HS-27A (cell line): ENCODE data around the gene TMPRSS4.

ENCODE experiments used
- DNase-seq: peaks from one replicate; pipeline ENCODE4 v3.0.0-alpha.2; 2012; ENCODE audit warnings: low read depth, missing footprints

The TMPRSS4 gene

DNA sequence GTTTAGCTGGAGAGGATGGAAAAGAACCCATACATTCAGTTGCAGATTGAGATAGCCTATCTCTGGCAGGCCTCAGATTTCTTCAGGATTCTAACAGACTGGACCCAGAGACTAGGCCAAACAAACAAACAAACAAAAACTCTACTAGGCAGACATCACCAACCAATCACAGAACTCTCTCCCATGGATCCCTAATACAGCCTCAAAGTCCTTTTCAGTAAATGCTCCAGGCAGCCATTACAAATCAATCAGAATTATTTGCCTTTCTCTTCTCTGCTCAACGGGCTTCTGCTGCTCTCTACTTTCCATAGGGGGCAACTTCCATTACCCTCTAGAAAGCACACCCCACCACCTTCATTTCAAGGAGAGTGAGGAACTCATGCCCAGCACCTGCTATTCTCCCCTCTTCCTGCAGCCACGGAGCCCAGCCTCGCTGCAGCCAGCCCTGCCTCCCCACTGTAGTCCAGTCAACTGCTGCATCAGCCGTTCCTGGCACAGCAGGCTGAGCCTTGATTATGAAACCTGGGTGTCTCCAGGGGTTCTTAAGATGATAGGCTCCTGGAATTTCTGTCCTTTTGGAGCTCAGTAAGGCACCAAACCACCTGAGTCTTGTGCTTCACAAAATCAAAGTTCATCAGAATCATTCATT is 28.9 kb downstream of the TMPRSS4 start:
- DNase-seq, result no peak

DNA sequence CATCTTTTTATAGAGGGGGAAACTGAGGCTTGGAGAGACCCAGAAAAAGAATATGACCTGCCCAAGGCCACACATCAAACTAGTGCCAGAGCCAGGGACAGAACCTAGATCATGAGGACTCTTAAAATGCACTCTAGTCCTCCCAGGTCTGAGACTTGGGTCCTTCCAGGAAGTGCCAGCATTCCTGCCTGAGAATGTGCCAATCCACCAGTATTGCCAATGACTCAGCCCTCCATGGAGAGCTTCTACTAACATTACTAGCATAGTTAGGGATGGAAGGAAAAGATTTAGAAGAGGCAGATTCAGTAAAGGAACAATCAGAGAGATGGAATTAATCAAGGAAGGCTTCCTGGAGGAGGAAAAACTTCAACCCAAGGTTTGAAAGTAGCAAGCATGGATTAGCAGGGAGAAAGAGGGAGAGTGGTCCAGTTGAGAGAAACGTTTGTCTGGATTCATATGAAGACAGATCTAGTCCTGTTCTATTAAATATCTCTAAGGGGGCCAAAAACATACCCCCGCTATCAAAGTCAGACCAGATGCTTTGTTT is 30.0 kb downstream of the TMPRSS4 start:
- no peak for DNase-seq

DNA sequence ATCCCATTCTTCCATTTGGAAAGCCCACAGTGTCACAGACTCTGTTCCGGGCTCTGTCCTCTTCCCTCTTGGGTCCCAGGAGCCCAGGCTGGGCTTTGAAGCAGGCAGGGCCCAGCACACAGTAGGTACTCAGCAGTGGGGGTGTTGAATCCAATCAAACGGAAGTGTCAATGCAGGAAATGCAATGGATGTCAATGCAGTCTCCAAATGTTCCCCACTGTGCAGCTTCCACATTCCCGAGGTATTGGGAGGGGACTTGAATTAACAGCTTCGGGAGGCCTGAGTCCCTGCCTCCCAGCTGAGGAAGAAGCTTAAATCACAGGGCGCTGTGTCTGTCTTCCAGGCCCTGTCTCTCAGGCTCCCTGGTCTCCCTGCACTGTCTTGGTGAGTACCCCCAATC is 31.6 kb downstream of the TMPRSS4 start:
- no peak for DNase-seq

DNA sequence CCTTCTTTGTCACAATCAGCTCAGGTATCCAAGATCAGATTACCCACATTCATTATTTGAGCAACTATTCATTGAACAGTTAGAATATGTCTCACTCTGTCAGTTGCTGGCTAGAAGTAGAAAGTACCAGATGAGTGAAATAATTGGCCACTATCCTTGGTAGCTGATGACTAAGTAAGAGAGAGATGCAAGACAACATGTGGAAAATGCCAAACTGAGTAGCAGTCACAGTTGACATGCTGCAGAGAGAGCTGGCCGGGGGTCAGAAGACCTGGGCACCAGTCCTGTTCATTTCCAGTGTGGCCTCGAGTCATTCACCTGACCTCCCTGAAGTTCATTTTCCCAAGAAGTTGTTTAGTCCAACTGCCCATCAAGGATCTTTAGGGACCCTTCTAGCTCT is 32.4 kb downstream of the TMPRSS4 start:
- no peak for DNase-seq

DNA sequence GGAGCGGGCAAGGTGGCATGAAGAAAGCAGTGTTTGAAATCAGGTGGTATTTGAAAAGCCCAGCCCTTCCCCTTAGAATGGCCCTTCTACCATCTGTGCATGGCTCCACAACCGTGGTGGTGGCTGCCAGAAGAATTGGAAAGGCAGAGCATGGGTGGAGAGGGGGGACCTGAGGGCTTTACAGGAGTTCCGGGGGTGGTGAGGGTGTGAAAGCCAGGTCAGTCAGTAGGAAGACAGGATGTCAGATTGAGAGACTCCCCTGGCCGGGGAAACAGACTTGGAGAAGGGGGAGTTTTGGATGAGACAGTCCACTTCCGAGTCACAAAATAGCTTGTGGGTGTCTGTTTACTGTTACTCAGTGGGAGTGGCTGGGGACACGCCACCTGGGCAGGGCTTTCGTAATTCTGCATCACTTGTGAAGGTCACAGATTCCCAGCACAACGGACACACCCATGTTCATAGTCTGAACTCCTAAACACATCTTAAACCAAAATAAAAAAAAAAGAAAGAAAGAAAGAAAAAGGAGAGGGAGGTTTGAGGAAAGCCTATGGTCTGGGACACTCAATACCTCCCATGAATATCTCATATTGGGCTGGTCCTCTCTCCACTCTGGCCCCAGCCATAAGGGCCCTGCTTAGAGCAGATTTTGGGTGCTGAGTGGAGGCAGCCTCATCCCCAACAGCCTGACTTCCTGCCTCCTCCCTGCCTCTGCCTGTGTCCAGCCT is 34.3 kb downstream of the TMPRSS4 start:
- no peak for DNase-seq

GRCh38 chr11:118111744-118112035 is 34.8 kb downstream of the TMPRSS4 start:
- no peak for DNase-seq

GRCh38 chr11:118112711-118113430 is 36.0 kb downstream of the TMPRSS4 start:
- DNase-seq, result no peak

DNA sequence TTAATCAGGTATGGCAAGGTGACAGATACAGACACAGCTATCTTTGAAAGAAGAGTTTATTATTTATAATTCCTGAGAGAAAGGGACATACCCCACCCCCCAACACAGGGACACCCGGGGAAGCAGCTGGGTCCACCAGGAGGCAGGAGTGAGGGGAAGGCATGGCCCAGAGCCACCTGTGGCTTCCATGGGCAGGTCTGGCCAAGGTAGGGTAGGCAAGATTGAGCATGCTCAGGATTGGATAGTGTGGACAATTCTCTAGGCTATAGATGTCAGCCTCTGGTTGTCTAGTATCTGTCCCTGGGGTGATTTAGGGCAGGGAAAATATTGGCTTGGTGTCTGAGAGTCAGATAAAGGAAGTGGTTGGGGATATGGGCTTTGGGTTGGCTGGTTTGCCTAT is 37.4 kb downstream of the TMPRSS4 start:
- DNase-seq, result no peak

GRCh38 chr11:118115048-118115447 is 38.2 kb downstream of the TMPRSS4 start:
- DNase-seq, result no peak

DNA sequence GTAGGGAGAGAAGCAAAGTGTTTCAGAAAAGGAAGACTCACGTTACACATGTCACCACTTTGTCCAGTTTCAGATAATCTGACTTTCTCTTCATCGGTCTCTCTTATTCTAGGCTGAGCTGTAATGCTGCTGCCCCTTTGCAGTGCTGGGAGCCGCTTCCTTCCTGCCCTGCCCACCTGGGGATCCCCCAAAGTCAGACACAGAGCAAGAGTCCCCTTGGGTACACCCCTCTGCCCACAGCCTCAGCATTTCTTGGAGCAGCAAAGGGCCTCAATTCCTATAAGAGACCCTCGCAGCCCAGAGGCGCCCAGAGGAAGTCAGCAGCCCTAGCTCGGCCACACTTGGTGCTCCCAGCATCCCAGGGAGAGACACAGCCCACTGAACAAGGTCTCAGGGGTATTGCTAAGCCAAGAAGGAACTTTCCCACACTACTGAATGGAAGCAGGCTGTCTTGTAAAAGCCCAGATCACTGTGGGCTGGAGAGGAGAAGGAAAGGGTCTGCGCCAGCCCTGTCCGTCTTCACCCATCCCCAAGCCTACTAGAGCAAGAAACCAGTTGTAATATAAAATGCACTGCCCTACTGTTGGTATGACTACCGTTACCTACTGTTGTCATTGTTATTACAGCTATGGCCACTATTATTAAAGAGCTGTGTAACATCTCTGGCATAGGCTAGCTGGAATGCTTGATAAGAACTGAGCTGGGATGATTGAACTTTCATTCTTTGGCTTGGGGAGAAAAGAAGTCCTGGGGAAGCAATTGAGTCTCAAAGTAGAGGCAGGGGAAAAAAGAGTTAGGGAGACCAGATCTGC is 41.1 kb downstream of the TMPRSS4 start:
- DNase-seq, result no peak

DNA sequence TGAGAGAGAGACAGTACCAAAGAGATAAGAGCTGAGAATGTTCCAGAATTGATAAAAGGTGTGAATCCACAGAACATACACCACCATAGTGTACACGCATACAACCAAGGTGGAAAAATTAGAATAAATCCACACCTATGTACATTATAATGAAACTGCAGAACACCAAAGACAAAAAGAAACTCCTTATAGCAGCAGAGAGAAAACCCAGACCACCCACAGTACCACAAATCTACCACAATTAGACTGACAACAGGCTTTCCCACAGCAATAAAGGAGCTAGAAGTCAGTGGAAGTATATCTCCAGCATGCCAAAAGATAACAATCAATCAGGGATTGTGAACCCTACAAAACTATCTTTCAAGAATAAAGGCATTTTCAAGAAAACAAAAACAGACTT is 43.9 kb downstream of the TMPRSS4 start:
- no peak for DNase-seq

- no peak for DNase-seq
These were observed 48.2 kb downstream of the TMPRSS4 start for GRCh38 chr11:118124929-118125535.

DNA sequence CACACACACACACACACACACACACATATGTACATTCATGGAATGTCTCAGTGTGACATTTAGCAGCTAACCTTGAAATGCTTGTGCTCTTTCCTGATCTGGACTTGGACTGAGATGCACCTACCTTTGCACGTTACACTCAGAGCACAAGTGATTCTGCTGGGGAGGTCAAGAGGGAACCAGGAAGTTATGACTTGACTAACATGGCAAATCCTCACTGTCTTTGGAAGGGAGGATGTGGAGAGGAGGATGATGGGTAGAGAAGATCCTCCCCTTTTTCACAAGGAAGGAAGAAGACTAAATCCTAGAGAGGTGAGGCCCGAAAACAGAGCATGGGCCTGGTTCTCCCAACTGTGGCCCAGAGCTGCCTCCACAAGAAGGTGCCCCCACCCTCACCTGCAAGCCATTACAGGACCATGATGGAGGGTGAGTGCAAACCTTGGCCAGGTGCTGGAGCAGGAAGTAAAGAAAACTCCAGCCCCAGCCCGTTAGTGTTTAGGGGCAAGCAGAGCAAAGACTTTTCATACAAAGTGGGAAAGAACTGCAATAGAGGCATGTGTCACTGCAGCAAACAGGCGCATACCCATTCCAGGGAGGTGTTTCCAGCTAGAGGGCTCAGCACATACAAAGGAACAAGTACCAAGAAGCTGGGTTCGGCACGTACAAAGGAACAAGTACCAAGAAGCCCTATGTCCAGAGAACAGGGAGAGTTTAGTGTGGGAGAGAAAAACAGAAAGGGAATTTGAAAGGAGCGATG is 49.4 kb downstream of the TMPRSS4 start:
- no peak for DNase-seq

- DNase-seq, result no peak
These were observed 51.4 kb downstream of the TMPRSS4 start for GRCh38 chr11:118128310-118128709.

GRCh38 chr11:118128721-118129470 is 52.0 kb downstream of the TMPRSS4 start:
- DNase-seq, result no peak

DNA sequence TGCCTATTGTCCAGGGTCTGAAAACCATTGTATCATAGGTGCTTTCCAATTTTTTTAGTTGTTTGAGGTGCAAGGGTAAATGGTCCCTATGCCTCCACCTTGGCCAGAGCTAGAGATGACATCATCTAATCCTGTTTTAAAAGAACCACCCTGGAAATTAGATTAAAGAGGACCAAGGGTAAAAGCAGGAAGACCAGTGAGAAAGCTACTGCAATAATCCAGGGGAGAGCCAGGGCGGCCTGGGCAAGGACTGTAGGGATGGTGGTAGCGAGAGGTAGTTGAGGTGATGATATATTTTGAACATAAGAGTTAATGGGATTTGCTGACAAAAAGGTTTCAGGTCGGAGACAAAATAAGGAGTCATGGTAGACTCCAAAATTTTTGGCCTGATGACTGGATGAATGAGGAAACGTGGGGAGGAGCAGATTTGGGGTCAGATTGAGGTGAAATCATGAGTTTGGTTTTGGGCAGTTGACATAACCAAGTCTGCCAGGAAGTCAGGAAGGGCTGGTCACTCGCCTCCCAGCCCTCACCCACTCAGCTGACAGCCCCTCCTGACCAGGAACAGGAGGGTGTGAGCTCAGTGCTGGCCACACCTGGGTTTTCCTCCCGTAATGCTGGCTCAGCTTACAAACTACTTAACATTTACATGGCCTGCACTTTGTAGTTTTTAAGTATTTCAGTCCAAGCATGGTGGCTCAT is 52.7 kb downstream of the TMPRSS4 start:
- no peak for DNase-seq

DNA sequence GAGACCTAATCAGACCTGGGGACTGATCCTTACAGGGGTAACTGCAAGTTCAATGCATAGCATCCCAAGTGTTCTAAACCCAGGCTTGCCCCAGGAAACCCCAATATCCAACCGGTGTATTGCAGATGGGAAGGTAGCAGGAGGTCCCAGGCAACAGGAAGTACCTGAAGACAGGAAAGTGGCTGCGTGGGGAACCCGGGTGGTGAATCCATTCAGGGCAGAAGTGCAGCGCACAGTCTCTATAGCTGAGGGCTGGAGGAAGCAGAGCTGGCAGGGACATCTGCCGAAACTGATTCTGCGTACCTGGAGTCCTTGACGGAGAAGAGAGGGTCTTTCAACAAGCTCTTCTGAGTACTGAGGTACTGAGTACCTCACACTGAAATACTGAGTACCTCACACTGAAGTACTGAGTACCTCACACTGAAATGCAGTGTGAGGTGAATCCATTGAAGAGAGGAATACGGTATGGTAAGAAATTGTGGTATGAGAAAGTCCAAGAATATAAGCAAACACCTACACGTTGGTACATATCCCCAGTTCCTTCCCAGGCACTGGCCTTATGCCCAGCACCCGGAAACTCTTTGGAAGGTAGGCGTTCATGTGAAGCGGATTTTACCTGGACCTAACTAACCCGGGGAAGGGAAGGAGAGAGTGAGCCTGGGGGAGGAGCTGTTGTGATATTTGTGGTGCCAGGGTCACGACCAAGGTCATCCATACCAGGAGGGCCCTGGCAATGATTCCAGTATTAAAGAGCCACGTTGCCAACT is 55.7 kb downstream of the TMPRSS4 start:
- no peak for DNase-seq

GRCh38 chr11:118133816-118134215 is 56.9 kb downstream of the TMPRSS4 start:
- no peak for DNase-seq
